Neural crest cell (in vitro differentiated cells): ENCODE measurements around the gene ANKHD1. TPM values are rescaled to one million over a fixed set of nuclear protein-coding genes. Genes with fewer than 3 reads are reported as not detected.
"Not testable (repeated sequence)": the region's sequence is repeated elsewhere in the genome, so short reads cannot be mapped to it uniquely, and the experiment has no call there.

Experiments used
- DNase-seq: peaks from one replicate; pipeline ENCODE4 v3.0.0; 2021; ENCODE audit warnings: low read depth, mixed read lengths, low spot score
- H3K27ac Mint-ChIP-seq: one replicate; pipeline ENCODE4 v1.8.0; 2021; ENCODE audit warnings: mild to moderate bottlenecking, mixed read lengths; ENCODE audit not compliant: unreplicated experiment
- H3K27me3 Mint-ChIP-seq: 2 replicates; pipeline ENCODE4 v1.8.0; 2021; ENCODE audit warnings: low read depth, mild to moderate bottlenecking, mixed read lengths
- H3K36me3 Mint-ChIP-seq: 2 replicates; pipeline ENCODE4 v1.8.0; 2021; ENCODE audit warnings: low read depth, mild to moderate bottlenecking, mixed read lengths
- H3K4me1 Mint-ChIP-seq: 2 replicates; pipeline ENCODE4 v1.8.0; 2021; ENCODE audit warnings: mixed read lengths
- H3K4me3 Mint-ChIP-seq: one replicate; pipeline ENCODE4 v1.8.0; 2021; ENCODE audit warnings: mild to moderate bottlenecking, mixed read lengths
- H3K9me3 Mint-ChIP-seq: 2 replicates; pipeline ENCODE4 v1.8.0; 2021; ENCODE audit warnings: mixed read lengths
- total RNA-seq: library from RNA; stranded (reverse); gene quantifications from 2 replicates; pipeline ENCODE4 v1.2.1, GENCODE V29; 2021
- TF ChIP-seq, protein P1 (sequence below): fragments of 200-600 bp; sonication (generic); conservative IDR thresholded peaks from 2 replicates; pipeline ENCODE4 v1.5.0; 2021; ENCODE audit warnings: antibody characterized with exemption, mild to moderate bottlenecking

ANKHD1 gene
- total RNA-seq, 1 donor from 2014 or later: 152 TPM

DNA sequence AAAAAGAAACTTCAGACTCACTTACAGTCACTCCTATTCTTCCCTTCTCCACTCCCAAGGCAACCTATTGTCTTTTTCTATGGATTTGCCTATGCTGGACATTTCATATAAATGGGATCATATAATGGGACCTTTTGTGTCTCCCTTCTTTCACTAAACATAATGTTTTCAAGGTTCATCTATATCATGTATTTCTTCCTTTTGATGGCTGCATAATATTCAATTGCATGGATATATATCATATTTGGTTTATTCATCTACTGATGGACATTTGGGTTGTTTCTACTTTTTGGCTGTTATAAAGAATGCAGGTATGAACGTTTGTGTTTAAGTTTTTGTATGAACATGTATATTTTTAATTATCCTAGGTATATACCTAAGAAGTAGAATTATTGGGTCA, 30.6 kb downstream of the ANKHD1 start:
- H3K36me3 Mint-ChIP-seq: peaks cover 7% of the 10 kb centered on the region
- peaks cover 4% of the 10 kb centered on the region for H3K4me1 Mint-ChIP-seq
- no peaks in the 10 kb centered on the region for H3K27me3 Mint-ChIP-seq
- no peak overlapping the region for H3K27ac Mint-ChIP-seq
- no peak for DNase-seq
- TF ChIP-seq, protein P1, sequence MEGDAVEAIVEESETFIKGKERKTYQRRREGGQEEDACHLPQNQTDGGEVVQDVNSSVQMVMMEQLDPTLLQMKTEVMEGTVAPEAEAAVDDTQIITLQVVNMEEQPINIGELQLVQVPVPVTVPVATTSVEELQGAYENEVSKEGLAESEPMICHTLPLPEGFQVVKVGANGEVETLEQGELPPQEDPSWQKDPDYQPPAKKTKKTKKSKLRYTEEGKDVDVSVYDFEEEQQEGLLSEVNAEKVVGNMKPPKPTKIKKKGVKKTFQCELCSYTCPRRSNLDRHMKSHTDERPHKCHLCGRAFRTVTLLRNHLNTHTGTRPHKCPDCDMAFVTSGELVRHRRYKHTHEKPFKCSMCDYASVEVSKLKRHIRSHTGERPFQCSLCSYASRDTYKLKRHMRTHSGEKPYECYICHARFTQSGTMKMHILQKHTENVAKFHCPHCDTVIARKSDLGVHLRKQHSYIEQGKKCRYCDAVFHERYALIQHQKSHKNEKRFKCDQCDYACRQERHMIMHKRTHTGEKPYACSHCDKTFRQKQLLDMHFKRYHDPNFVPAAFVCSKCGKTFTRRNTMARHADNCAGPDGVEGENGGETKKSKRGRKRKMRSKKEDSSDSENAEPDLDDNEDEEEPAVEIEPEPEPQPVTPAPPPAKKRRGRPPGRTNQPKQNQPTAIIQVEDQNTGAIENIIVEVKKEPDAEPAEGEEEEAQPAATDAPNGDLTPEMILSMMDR: no peak
- no peaks in the 10 kb centered on the region for H3K9me3 Mint-ChIP-seq
- no peak overlapping the region for H3K4me3 Mint-ChIP-seq

DNA sequence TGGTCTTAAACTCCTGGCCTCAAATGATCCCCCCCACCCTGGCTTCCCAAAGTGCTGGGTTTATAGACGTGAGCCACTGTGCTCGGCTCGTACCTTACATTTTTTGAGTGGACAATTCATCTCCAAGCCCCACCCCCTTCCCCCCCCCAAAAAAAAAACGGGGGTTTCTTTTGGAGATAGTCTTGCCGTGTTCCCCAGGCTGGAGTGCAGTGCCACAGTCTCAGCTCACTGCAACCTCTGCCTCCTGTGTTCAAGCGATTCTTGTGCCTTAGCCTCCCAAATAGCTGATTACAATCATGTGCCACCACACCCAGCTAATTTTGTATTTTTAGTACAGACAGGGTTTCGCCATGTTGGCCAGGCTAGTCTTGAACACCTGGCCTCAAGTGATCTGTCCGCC, 31.3 kb downstream of the ANKHD1 start:
- Mint-ChIP-seq H3K4me1 (peaks cover 4% of the 10 kb centered on the region), H3K27ac (no peak overlapping the region), H3K36me3 (peaks cover 7% of the 10 kb centered on the region), H3K9me3 (no peaks in the 10 kb centered on the region), H3K4me3 (no peak overlapping the region), H3K27me3 (no peaks in the 10 kb centered on the region)
- no peak for DNase-seq
- TF ChIP-seq, protein P1: no peak

DNA sequence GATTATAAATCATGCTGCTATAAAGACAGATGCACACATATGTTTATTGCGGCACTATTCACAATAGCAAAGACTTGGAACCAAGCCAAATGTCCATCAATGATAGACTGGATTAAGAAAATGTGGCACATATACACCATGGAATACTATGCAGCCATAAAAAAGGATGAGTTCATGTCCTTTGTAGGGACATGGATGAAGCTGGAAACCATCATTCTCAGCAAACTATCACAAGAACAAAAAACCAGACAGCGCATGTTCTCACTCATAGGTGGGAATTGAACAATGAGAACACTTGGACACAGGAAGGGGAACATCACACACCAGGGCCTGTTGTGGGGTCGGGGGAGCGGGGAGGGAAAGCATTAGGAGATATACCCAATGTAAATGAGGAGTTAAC, 55.7 kb downstream of the ANKHD1 start:
- not testable (repeated sequence) for H3K4me1 Mint-ChIP-seq, H3K27me3 Mint-ChIP-seq

DNA sequence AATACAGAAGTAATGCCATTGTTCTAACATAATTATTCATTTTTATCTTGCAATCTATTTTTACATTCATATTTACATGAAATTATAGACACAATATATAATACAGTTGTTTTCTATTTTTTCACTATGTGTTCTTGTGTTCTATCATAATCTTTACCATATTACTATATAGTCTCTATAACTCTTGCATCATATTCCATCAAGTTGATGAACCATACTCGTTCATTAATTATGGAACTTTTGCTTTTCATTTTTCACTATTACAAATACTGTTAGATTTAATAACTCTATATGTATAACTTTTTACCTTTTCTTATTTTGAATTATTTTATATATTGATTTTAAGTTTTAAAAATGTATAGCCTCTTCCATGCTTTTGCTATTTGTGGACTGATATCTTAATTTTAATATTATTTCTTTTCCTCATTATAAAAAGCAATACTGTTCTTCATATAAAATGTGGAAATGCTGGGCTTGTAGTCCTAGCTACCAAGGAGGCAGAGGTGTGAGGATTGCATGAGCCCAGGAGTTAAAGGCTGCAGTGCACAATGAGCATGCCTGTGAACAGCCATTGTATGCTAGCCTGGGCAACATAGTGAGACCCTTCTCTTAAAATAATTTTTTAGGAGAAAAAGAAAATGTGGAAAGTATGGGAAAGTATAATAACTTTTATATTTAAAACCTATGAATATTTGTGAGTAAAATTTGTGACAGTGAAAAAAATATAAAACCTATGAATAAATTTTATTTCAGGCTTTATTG, 65.5 kb downstream of the ANKHD1 start:
- Mint-ChIP-seq H3K9me3 (no peaks in the 10 kb centered on the region), H3K36me3 (no peaks in the 10 kb centered on the region), H3K27ac (no peak overlapping the region), H3K4me3 (no peak overlapping the region), H3K4me1 (no peaks in the 10 kb centered on the region), H3K27me3 (no peaks in the 10 kb centered on the region)
- TF ChIP-seq, protein P1: no peak
- DNase-seq: no peak

More for the DNA sequence above, 55.7 kb downstream of the ANKHD1 start:
- not testable (repeated sequence) for H3K27ac Mint-ChIP-seq, H3K4me3 Mint-ChIP-seq, DNase-seq
- Mint-ChIP-seq H3K36me3 (peaks cover 55% of the 10 kb centered on the region), H3K9me3 (peaks cover 12% of the 10 kb centered on the region)

DNA sequence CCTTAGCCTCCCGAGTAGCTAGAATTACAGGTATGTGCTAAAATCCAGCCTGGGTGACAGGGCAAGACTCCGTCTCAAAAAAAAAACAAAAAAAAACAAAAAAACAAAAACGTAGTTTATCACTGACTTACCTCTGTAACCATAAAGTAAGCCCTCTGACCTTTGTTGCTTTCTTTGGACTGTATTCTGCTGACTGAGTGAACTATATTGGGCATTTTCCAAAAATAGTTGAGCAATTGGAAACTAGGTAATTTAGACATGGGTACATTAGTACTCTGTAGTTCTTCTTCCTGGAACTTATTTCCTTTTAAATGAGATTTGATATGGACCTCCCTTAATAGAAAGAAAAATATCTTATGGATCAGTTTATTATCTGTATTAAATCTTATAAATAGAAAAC, 66.6 kb downstream of the ANKHD1 start:
- no peaks in the 10 kb centered on the region for H3K36me3 Mint-ChIP-seq
- no peaks in the 10 kb centered on the region for H3K4me1 Mint-ChIP-seq
- DNase-seq: no peak
- no peak overlapping the region for H3K4me3 Mint-ChIP-seq
- TF ChIP-seq, protein P1: no peak
- no peak overlapping the region for H3K27ac Mint-ChIP-seq
- no peaks in the 10 kb centered on the region for H3K9me3 Mint-ChIP-seq
- H3K27me3 Mint-ChIP-seq: no peaks in the 10 kb centered on the region

DNA sequence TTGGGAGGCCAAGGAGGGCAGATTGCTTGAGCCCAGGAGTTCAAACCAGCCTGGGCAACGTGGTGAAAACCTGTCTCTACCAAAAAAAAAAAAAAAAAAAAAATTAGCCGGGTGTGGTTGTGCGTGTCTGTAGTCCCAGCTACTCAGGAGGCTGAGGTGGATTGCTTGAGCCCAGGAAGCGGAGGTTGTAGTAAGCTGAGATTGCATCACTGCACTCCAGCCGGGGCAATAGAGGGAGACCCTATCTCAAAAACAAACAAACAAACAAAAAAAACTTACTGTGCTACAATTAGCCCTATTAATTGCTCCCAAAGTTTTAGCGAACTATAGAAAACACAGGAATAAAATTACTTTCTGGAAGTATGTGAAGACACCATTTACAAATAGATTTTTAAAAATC, 67.6 kb downstream of the ANKHD1 start:
- H3K36me3 Mint-ChIP-seq: no peaks in the 10 kb centered on the region
- TF ChIP-seq, protein P1: no peak
- no peaks in the 10 kb centered on the region for H3K4me1 Mint-ChIP-seq
- no peak overlapping the region for H3K27ac Mint-ChIP-seq
- no peak for DNase-seq
- H3K9me3 Mint-ChIP-seq: no peaks in the 10 kb centered on the region
- no peaks in the 10 kb centered on the region for H3K27me3 Mint-ChIP-seq
- no peak overlapping the region for H3K4me3 Mint-ChIP-seq
